HepG2 (cell line): ENCODE results near the gene HOTAIR. TPM values are rescaled to one million over a fixed set of nuclear protein-coding genes. Genes with fewer than 3 reads are reported as not detected.

ENCODE experiments used
- ARNT2 ChIP-seq: sonication (generic); formaldehyde crosslinking; IDR thresholded peaks from 2 replicates; pipeline ENCODE4 v1.8.0; 2022; ENCODE audit warnings: mild to moderate bottlenecking, low read depth, missing genetic modification reagents, moderate library complexity
- BRD4 ChIP-seq: sonication (generic); formaldehyde crosslinking; IDR thresholded peaks from 2 replicates; pipeline ENCODE4 v1.4.0; 2020; ENCODE audit warnings: missing genetic modification reagents
- ELF4 ChIP-seq: sonication (generic); formaldehyde crosslinking; IDR thresholded peaks from 2 replicates; pipeline ENCODE4 v1.5.0; 2020; ENCODE audit warnings: missing genetic modification reagents, mild to moderate bottlenecking, moderate library complexity, borderline replicate concordance
- HOXA5 ChIP-seq: sonication (generic); formaldehyde crosslinking; IDR thresholded peaks from 2 replicates; pipeline ENCODE4 v1.4.0; 2020; ENCODE audit warnings: missing genetic modification reagents
- MYC ChIP-seq: sonication (generic); formaldehyde crosslinking; IDR thresholded peaks from 2 replicates; pipeline ENCODE4 v1.9.0; 2021; ENCODE audit warnings: missing genetic modification reagents, borderline replicate concordance
- NCOA2 ChIP-seq: sonication (generic); formaldehyde crosslinking; IDR thresholded peaks from 2 replicates; pipeline ENCODE4 v1.8.0; 2022; ENCODE audit warnings: inconsistent platforms
- RBM22 ChIP-seq: fragments of 200-400 bp; formaldehyde crosslinking; optimal IDR thresholded peaks from 2 replicates; pipeline ENCODE3; 2017; ENCODE audit warnings: mild to moderate bottlenecking, low read length, moderate library complexity
- SALL1 ChIP-seq: sonication (generic); formaldehyde crosslinking; IDR thresholded peaks from 2 replicates; pipeline ENCODE4 v1.8.0; 2022; ENCODE audit warnings: mild to moderate bottlenecking, missing genetic modification reagents
- SKI ChIP-seq: fragments of 450-650 bp; IDR thresholded peaks from one replicate; pipeline ENCODE4 v1.6.1; 2018; ENCODE audit warnings: mild to moderate bottlenecking; ENCODE audit not compliant: partially characterized antibody
- SMAD9 ChIP-seq: sonication (generic); formaldehyde crosslinking; IDR thresholded peaks from 2 replicates; pipeline ENCODE4 v1.5.1; 2020; ENCODE audit warnings: mild to moderate bottlenecking, missing genetic modification reagents
- TSC22D2 ChIP-seq: sonication (generic); formaldehyde crosslinking; IDR thresholded peaks from 2 replicates; pipeline ENCODE4 v1.5.1; 2020; ENCODE audit warnings: missing genetic modification reagents, mild to moderate bottlenecking, borderline replicate concordance
- ZBED4 ChIP-seq: sonication (generic); formaldehyde crosslinking; IDR thresholded peaks from 2 replicates; pipeline ENCODE4 v1.4.0; 2020; ENCODE audit warnings: missing genetic modification reagents, borderline replicate concordance
- ZNF367 ChIP-seq: sonication (generic); formaldehyde crosslinking; IDR thresholded peaks from 2 replicates; pipeline ENCODE4 v1.4.0; 2020; ENCODE audit warnings: missing genetic modification reagents, borderline replicate concordance
- ZNF484 ChIP-seq: sonication (generic); formaldehyde crosslinking; IDR thresholded peaks from 2 replicates; pipeline ENCODE4 v1.5.1; 2020; ENCODE audit warnings: mild to moderate bottlenecking, low read depth, missing genetic modification reagents, borderline replicate concordance
- ZNF639 ChIP-seq: conservative IDR thresholded peaks from 2 replicates; pipeline ENCODE4 v1.6.1; 2018; ENCODE audit warnings: missing genetic modification reagents
- ZNF644 ChIP-seq: IDR thresholded peaks from 2 replicates; pipeline ENCODE4 v1.6.1; 2016; ENCODE audit warnings: low read depth
- ZNF773 ChIP-seq: sonication (generic); formaldehyde crosslinking; IDR thresholded peaks from 2 replicates; pipeline ENCODE4 v1.4.0; 2020; ENCODE audit warnings: missing genetic modification reagents, borderline replicate concordance
- polyA plus RNA-seq, 8 experiments: library from polyadenylated mRNA; depleted of rRNA in 3 of 8; stranded (reverse) in 7 of 8; unstranded in 1 of 8; fragments of >200 nt; fragmentation: Illumina TruSeq in 4 of 8; extraction: Trizol in 4 of 8; gene quantifications; 2 replicates each; pipeline versions ENCODE4 v1.2.1 to v1.2.3, GENCODE V29; 2011 to 2016; ENCODE audit warnings: low read depth in 4 of 8, missing spikeins in 1 of 8, mixed read lengths in 1 of 8; ENCODE audit not compliant: insufficient read depth in 1 of 8
- total RNA-seq, 5 experiments: library from RNA; depleted of rRNA; stranded (reverse); fragments of >200 nt; fragmentation: Illumina TruSeq; extraction: Trizol; gene quantifications; 2 replicates each; pipeline ENCODE4 v1.2.3, GENCODE V29; 2016; ENCODE audit warnings: low read depth in 1 of 5
- TF ChIP-seq, protein P1 (sequence below): sonication (generic); formaldehyde crosslinking; IDR thresholded peaks from 2 replicates; pipeline ENCODE4 v1.4.0; 2020; ENCODE audit warnings: mild to moderate bottlenecking, missing genetic modification reagents
- TF ChIP-seq, protein P2 (sequence below): sonication (generic); formaldehyde crosslinking; IDR thresholded peaks from 2 replicates; pipeline ENCODE4 v1.5.0; 2020; ENCODE audit warnings: missing genetic modification reagents
- TF ChIP-seq, protein P3 (sequence below): sonication (generic); formaldehyde crosslinking; IDR thresholded peaks from 2 replicates; pipeline ENCODE4 v1.4.0; 2020; ENCODE audit warnings: missing genetic modification reagents

The HOTAIR gene
- total and polyA plus RNA-seq, 2 of the 13 experiments (the other 11 are each of a cell fraction or from before 2014, with no cell fraction given), result not detected

DNA sequence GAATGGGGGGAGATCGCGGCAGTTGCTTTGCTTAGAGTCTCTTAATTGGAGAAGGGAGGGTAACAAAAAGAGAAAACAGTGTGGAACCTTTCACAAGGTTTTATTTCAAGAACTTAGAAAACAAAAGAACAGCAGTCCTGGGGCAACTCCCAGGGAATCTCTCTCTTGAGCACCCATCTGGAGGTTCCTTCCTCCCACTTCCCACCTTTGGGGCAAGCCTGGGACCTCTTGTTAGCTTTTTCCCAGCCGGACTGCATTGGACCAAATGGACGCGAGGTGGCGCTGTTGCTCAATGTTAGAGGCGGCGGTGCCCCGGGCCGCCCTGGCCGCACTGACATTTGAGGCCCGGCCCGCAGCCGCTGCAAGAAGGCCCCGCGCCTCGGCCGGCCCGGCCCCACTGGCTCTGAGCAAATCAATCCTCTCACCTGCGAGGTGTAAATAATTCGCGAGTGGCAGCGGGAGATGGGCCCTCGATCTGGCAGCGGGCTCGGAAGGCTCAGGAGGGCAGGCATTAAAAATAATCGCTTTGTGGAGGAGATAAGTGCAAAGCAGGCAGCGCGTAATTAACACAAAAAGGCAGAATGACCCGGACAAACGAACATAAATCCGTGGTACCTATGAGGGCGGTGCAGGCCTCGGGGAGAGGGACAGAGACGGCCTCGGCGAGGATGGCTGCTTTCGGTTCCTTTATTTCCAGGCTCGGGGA is 31.3 kb upstream of the HOTAIR start (continued):
- TF ChIP-seq, protein P1, sequence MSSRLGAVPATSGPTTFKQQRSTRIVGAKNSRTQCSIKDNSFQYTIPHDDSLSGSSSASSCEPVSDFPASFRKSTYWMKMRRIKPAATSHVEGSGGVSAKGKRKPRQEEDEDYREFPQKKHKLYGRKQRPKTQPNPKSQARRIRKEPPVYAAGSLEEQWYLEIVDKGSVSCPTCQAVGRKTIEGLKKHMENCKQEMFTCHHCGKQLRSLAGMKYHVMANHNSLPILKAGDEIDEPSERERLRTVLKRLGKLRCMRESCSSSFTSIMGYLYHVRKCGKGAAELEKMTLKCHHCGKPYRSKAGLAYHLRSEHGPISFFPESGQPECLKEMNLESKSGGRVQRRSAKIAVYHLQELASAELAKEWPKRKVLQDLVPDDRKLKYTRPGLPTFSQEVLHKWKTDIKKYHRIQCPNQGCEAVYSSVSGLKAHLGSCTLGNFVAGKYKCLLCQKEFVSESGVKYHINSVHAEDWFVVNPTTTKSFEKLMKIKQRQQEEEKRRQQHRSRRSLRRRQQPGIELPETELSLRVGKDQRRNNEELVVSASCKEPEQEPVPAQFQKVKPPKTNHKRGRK (CRISPR knock-in tag), result no peak
- TF ChIP-seq ZNF484 (CRISPR knock-in tag), result no peak
- TF ChIP-seq ZNF644 (CRISPR knock-in tag), result no peak
- no peak for TF ChIP-seq ZNF639 (CRISPR knock-in tag)
- no peak for TF ChIP-seq SMAD9
- TF ChIP-seq NCOA2 (CRISPR knock-in tag), result no peak
- no peak for TF ChIP-seq ELF4 (CRISPR knock-in tag)
- TF ChIP-seq, protein P2, sequence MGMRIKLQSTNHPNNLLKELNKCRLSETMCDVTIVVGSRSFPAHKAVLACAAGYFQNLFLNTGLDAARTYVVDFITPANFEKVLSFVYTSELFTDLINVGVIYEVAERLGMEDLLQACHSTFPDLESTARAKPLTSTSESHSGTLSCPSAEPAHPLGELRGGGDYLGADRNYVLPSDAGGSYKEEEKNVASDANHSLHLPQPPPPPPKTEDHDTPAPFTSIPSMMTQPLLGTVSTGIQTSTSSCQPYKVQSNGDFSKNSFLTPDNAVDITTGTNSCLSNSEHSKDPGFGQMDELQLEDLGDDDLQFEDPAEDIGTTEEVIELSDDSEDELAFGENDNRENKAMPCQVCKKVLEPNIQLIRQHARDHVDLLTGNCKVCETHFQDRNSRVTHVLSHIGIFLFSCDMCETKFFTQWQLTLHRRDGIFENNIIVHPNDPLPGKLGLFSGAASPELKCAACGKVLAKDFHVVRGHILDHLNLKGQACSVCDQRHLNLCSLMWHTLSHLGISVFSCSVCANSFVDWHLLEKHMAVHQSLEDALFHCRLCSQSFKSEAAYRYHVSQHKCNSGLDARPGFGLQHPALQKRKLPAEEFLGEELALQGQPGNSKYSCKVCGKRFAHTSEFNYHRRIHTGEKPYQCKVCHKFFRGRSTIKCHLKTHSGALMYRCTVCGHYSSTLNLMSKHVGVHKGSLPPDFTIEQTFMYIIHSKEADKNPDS, result no peak
- TF ChIP-seq, protein P3, sequence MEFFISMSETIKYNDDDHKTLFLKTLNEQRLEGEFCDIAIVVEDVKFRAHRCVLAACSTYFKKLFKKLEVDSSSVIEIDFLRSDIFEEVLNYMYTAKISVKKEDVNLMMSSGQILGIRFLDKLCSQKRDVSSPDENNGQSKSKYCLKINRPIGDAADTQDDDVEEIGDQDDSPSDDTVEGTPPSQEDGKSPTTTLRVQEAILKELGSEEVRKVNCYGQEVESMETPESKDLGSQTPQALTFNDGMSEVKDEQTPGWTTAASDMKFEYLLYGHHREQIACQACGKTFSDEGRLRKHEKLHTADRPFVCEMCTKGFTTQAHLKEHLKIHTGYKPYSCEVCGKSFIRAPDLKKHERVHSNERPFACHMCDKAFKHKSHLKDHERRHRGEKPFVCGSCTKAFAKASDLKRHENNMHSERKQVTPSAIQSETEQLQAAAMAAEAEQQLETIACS (CRISPR knock-in tag), result no peak
- peak; percentile 14; the same call in 1 of the 2 replicates for TF ChIP-seq MYC (CRISPR knock-in tag)
- no peak for TF ChIP-seq BRD4 (CRISPR knock-in tag)
- no peak for TF ChIP-seq TSC22D2 (CRISPR knock-in tag)
- TF ChIP-seq ZBED4 (CRISPR knock-in tag), result peak; percentile 83
- TF ChIP-seq SALL1 (CRISPR knock-in tag), result peak; percentile 25; the same call in 1 of the 2 replicates
- no peak for TF ChIP-seq ZNF773 (CRISPR knock-in tag)
- TF ChIP-seq RBM22, result no peak
- peak; percentile 12 for TF ChIP-seq SKI
- TF ChIP-seq ARNT2 (CRISPR knock-in tag), result no peak
- no peak for TF ChIP-seq ZNF367
- 0 out of 2 replicates have a peak, but pooled peaks have one; percentile 39 for TF ChIP-seq HOXA5 (CRISPR knock-in tag)
